GM12872 (cell line): ENCODE measurements around the gene OR6K3.

Experiments
- CTCF ChIP-seq: IDR thresholded peaks from 3 replicates; pipeline ENCODE4 v1.5.1; 2011; ENCODE audit warnings: low read depth, mild to moderate bottlenecking, low read length, moderate library complexity; ENCODE audit not compliant: insufficient read depth

Gene OR6K3

DNA sequence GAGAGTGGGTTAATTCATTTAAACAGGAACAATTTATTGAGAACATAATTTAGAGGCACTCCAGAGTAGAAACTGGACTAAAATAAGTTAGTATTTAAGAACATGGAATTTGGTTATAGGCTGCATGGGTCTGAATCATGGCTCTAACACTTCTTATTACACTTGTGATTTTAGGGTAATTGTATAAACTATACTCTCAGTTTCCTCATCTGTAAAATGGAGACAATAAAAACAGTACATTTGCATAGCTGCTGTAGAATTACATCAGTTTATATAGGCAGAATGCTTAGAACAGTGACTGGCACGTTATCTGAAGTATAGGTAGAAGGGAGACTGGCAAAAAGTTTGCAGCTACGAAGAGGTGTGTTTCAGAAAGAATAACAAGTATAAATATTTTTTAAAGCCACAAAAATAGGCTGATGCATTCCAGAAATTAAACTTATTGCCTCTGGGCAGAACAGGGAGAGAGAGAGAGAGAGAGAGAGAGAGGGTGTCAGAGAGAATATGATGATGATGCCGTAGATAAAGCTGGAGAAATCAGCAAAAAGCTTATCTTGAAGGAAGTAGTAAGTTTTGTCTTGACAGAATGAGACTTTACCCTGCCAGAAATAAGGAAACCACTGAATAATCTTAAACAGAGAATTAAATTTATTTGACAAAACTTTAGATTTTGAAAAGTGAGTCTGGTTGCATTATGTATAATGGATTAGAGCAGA is 8.1 kb upstream of the OR6K3 start:
- TF ChIP-seq CTCF: no peak

DNA sequence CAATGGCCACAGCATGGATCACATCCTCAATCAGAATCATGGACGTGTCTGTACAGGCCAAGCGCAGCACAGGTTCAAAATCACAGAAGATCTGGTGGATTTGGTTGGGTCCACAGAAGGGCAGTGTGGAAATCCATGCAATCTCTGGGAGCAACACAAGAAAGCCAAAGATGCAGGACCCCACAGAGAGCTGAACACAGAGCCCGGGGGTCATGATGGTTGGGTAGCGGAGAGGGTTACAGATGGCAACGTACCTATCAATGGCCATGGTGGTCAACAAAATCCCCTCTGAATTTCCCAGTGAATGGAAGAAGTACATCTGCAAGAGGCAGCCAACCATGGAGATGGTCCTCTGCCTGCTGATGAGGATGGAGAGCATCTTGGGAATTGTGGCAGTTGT is 3.9 kb upstream of the OR6K3 start:
- no peak for TF ChIP-seq CTCF

- no peak for TF ChIP-seq CTCF
These were observed 856 bp downstream of the OR6K3 start for GRCh38 chr1:158719664-158720063.

DNA sequence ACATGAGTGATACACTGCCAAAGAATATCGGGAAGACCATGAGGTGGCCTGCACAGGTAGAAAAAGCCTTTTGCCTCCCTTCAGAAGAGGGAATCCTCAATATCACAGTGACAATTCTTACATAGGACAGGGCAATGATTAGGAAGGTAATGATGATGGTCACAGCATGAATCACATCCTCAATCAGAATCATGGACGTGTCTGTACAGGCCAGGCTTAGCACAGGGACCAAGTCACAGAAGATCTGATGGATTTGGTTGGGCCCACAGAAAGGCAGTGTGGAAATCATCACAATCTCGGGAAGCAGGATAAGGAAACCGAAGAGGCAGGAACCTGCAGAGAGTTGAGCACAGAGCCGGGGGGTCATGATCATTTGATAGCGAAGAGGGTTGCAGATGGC is 3.2 kb downstream of the OR6K3 start:
- TF ChIP-seq CTCF: no peak

GRCh38 chr1:158716335-158716734 is 4.2 kb downstream of the OR6K3 start:
- no peak for TF ChIP-seq CTCF

DNA sequence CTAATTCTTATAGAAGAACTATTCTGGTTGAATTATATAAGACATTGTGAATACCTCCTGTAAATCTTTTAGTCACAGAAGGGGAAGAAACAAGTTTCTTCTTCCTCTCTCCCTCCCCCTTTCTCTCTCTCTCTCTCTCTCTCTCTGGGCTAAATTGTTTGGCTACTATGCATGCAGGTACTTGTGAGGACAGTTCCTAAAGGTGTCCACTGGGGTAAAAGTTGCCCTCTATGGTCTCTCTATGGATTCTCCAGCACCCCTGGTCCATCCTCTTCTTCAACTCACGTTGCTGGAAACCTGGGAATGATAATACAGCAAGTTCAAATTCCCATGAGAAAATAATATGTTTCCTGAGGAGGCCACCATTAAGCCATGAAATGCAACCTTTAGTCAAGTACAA is 5.8 kb downstream of the OR6K3 start:
- no peak for TF ChIP-seq CTCF

GRCh38 chr1:158711098-158711497 is 9.4 kb downstream of the OR6K3 start:
- no peak for TF ChIP-seq CTCF

DNA sequence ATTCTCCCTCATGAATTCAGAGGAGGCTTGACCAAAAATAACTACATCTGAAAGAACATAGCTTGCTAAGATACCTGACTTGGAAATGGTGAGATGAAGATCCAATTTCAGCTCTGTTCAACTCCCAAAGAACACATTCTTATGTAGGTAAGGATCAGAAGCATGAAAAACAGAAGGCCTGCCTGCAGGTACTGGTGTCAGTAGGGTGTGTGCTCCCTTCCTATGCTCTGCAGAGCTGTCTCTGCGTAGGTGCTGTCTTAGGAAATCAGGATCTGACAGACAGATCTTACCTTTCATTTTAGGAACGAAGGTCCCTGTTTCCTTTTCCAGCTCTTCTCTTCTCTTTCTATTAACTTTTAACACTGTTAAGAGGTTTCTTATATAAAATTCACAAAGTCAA is 14.4 kb downstream of the OR6K3 start:
- no peak for TF ChIP-seq CTCF
